Ovary (tissue), 3 donors: ENCODE results near the gene NDUFS4.
A peak's percentile ranks its signal among the peaks of the same experiment; 100 is the strongest.

ENCODE experiments used
- CTCF ChIP-seq, 3 donors: fragments of 450-650 bp in 2 of 3; fragments of 200-600 bp in 1 of 3; IDR thresholded peaks; one replicate each; pipeline versions ENCODE4 v1.5.1 to v1.8.0; 2016 to 2022; ENCODE audit warnings: antibody characterized with exemption in 3 of 3, mild to moderate bottlenecking in 1 of 3
- EP300 ChIP-seq: sonication (generic); formaldehyde crosslinking; IDR thresholded peaks from one replicate; pipeline ENCODE4 v1.6.1; 2017; ENCODE audit warnings: antibody characterized with exemption
- POLR2A ChIP-seq: fragments of 450-650 bp; IDR thresholded peaks from one replicate; pipeline ENCODE4 v1.6.1; 2017; ENCODE audit warnings: antibody characterized with exemption, mild to moderate bottlenecking, moderate library complexity
- donor health status: DM: no; HTN: no; CAD: no.

- no peak for TF ChIP-seq CTCF (IDR thresholded peaks at IDR 0.05)
- TF ChIP-seq EP300, result no peak
- peak; percentile 51 for TF ChIP-seq POLR2A
Observed at GRCh38 chr5:53560506-53561191, at the start of gene NDUFS4.
